ENCODE results near the gene MMP10. TPM values are rescaled to one million over a fixed set of nuclear protein-coding genes. Genes with fewer than 3 reads are reported as not detected.

The MMP10 gene
- total RNA-seq, 1 experiment from 2014 or later, result not detected

GRCh38 chr11:102770191-102770590 is 10.2 kb downstream of the MMP10 start:
- Mint-ChIP-seq H3K4me1 (no peaks in the 10 kb centered on the region), H3K36me3 (no peaks in the 10 kb centered on the region), H3K9me3 (no peaks in the 10 kb centered on the region), H3K27me3 (ENCODE audit: low read depth) (no peaks in the 10 kb centered on the region), H3K27ac (no peak overlapping the region), H3K4me3 (no peak overlapping the region)
- ATAC-seq (no peak), DNase-seq (ENCODE audit: low spot score) (no peak)
- POLR2A ChIA-PET, result no interaction called here
- CTCF ChIA-PET, result no interaction called here
- TF ChIP-seq FOXP4 (CRISPR knock-in tag; IDR thresholded peaks at IDR 0.05), result no peak
- no peak for TF ChIP-seq EMX1 (CRISPR knock-in tag; IDR thresholded peaks at IDR 0.05)
- TF ChIP-seq PRDM15 (CRISPR knock-in tag; IDR thresholded peaks at IDR 0.05), result no peak
- no peak for TF ChIP-seq ZNF138 (CRISPR knock-in tag; conservative IDR thresholded peaks at IDR 0.05)
- no peak for TF ChIP-seq ETV6 (CRISPR knock-in tag; IDR thresholded peaks at IDR 0.05)
- no peak for TF ChIP-seq SOX15 (CRISPR knock-in tag; IDR thresholded peaks at IDR 0.05)
- TF ChIP-seq ATF3 (CRISPR knock-in tag; conservative IDR thresholded peaks at IDR 0.05), result no peak

- no peak overlapping the region for H3K4me3 Mint-ChIP-seq
- H3K27ac Mint-ChIP-seq, result no peak overlapping the region
- no peak for TF ChIP-seq SMAD3 (CRISPR knock-in tag; IDR thresholded peaks at IDR 0.05; ENCODE audit: borderline replicate concordance)
- TF ChIP-seq GTF2I (CRISPR knock-in tag; conservative IDR thresholded peaks at IDR 0.05), result no peak
- no peak for TF ChIP-seq ZNF425 (CRISPR knock-in tag; conservative IDR thresholded peaks at IDR 0.05)
- no peak for TF ChIP-seq ZBTB21 (CRISPR knock-in tag; IDR thresholded peaks at IDR 0.05; ENCODE audit: borderline replicate concordance)
- no peak for TF ChIP-seq IRF2 (CRISPR knock-in tag; IDR thresholded peaks at IDR 0.05; ENCODE audit: borderline replicate concordance, low read depth)
- TF ChIP-seq ZBTB43 (CRISPR knock-in tag; IDR thresholded peaks at IDR 0.05), result no peak
- no peak for TF ChIP-seq NFE2L1 (CRISPR knock-in tag; IDR thresholded peaks at IDR 0.05)
- TF ChIP-seq ARID4B (CRISPR knock-in tag; IDR thresholded peaks at IDR 0.05; ENCODE audit: borderline replicate concordance), result no peak
- TF ChIP-seq PREB (CRISPR knock-in tag; IDR thresholded peaks at IDR 0.05; ENCODE audit: borderline replicate concordance), result no peak
- TF ChIP-seq JUN (CRISPR knock-in tag; IDR thresholded peaks at IDR 0.05), result no peak
- TF ChIP-seq MLX (CRISPR knock-in tag; IDR thresholded peaks at IDR 0.05), result no peak
- ChIA-PET POLR2A (no interaction called here), CTCF (no interaction called here)
- H3K9me3 Mint-ChIP-seq, result no peaks in the 10 kb centered on the region
- no peaks in the 10 kb centered on the region for H3K36me3 Mint-ChIP-seq
- ATAC-seq (no peak), DNase-seq (ENCODE audit: low spot score) (no peak)
- H3K4me1 Mint-ChIP-seq, result peaks cover 4% of the 10 kb centered on the region
- H3K27me3 Mint-ChIP-seq (ENCODE audit: low read depth), result no peaks in the 10 kb centered on the region; the same call in 1 of the 2 replicates
These were observed 12.6 kb downstream of the MMP10 start for GRCh38 chr11:102767800-102768199.

All from WTC11 (cell line).